HepG2 (cell line): ENCODE measurements around the gene CCDC177. TPM values are rescaled to one million over a fixed set of nuclear protein-coding genes. Genes with fewer than 3 reads are reported as not detected.

Experiments used
- FIP1L1 ChIP-seq: fragments of 200-400 bp; formaldehyde crosslinking; IDR thresholded peaks from 2 replicates; pipeline ENCODE4 v1.6.1; 2018; ENCODE audit warnings: low read depth, mild to moderate bottlenecking, low read length, moderate library complexity, borderline replicate concordance; ENCODE audit not compliant: insufficient read depth
- IRF2 ChIP-seq: IDR thresholded peaks from 2 replicates; pipeline ENCODE4 v1.6.1; 2018; ENCODE audit warnings: missing genetic modification reagents, missing compliant biosample characterization
- MEIS1 ChIP-seq: sonication (generic); formaldehyde crosslinking; IDR thresholded peaks from 2 replicates; pipeline ENCODE4 v1.9.0; 2021; ENCODE audit warnings: mild to moderate bottlenecking, missing genetic modification reagents, moderate library complexity, borderline replicate concordance
- SMAD1 ChIP-seq: sonication (generic); formaldehyde crosslinking; IDR thresholded peaks from 2 replicates; pipeline ENCODE4 v1.4.0; 2020; ENCODE audit warnings: missing genetic modification reagents, low read depth, mild to moderate bottlenecking, borderline replicate concordance
- SPEN ChIP-seq: sonication (generic); formaldehyde crosslinking; IDR thresholded peaks from 2 replicates; pipeline ENCODE4 v1.5.1; 2020; ENCODE audit warnings: low read depth, mild to moderate bottlenecking, missing genetic modification reagents
- TCF12 ChIP-seq, 2 experiments: fragments of 450-650 bp in 1 of 2; sonication (generic) in 1 of 2; formaldehyde crosslinking in 1 of 2; IDR thresholded peaks; 2 replicates each; pipeline versions ENCODE4 v1.6.1 to v1.8.0; 2017 to 2022; ENCODE audit warnings: antibody characterized with exemption in 1 of 2, mild to moderate bottlenecking in 1 of 2, missing genetic modification reagents in 1 of 2, moderate library complexity in 1 of 2
- ZFX ChIP-seq: sonication (generic); formaldehyde crosslinking; IDR thresholded peaks from 2 replicates; pipeline ENCODE4 v1.4.0; 2020; ENCODE audit warnings: mild to moderate bottlenecking, low read depth, missing genetic modification reagents, moderate library complexity
- ZNF138 ChIP-seq: sonication (generic); formaldehyde crosslinking; IDR thresholded peaks from 2 replicates; pipeline ENCODE4 v1.5.0; 2020; ENCODE audit warnings: mild to moderate bottlenecking, low read depth, missing genetic modification reagents
- ZNF496 ChIP-seq: sonication (generic); formaldehyde crosslinking; IDR thresholded peaks from 2 replicates; pipeline ENCODE4 v1.8.1; 2023; ENCODE audit warnings: mild to moderate bottlenecking, moderate library complexity, missing genetic modification reagents; ENCODE audit not compliant: insufficient replicate concordance
- ZNF644 ChIP-seq: IDR thresholded peaks from 2 replicates; pipeline ENCODE4 v1.6.1; 2016; ENCODE audit warnings: low read depth
- ZNF776 ChIP-seq: sonication (generic); formaldehyde crosslinking; IDR thresholded peaks from 2 replicates; pipeline ENCODE4 v1.4.0; 2020; ENCODE audit warnings: mild to moderate bottlenecking, missing genetic modification reagents
- ZNF841 ChIP-seq: sonication (generic); formaldehyde crosslinking; IDR thresholded peaks from 2 replicates; pipeline ENCODE4 v1.8.1; 2023; ENCODE audit warnings: missing genetic modification reagents, borderline replicate concordance
- ZXDC ChIP-seq: sonication (generic); formaldehyde crosslinking; IDR thresholded peaks from 2 replicates; pipeline ENCODE4 v1.5.0; 2020; ENCODE audit warnings: mild to moderate bottlenecking, missing genetic modification reagents
- polyA plus RNA-seq, 8 experiments: library from polyadenylated mRNA; depleted of rRNA in 3 of 8; stranded (reverse) in 7 of 8; unstranded in 1 of 8; fragments of >200 nt; fragmentation: Illumina TruSeq in 4 of 8; extraction: Trizol in 4 of 8; gene quantifications; 2 replicates each; pipeline versions ENCODE4 v1.2.1 to v1.2.3, GENCODE V29; 2011 to 2016; ENCODE audit warnings: low read depth in 4 of 8, missing spikeins in 1 of 8, mixed read lengths in 1 of 8; ENCODE audit not compliant: insufficient read depth in 1 of 8
- total RNA-seq, 5 experiments: library from RNA; depleted of rRNA; stranded (reverse); fragments of >200 nt; fragmentation: Illumina TruSeq; extraction: Trizol; gene quantifications; 2 replicates each; pipeline ENCODE4 v1.2.3, GENCODE V29; 2016; ENCODE audit warnings: low read depth in 1 of 5
- TF ChIP-seq, protein P1 (sequence below): sonication (generic); formaldehyde crosslinking; IDR thresholded peaks from 2 replicates; pipeline ENCODE4 v1.4.0; 2020; ENCODE audit warnings: missing genetic modification reagents
- TF ChIP-seq, protein P2 (sequence below): sonication (generic); formaldehyde crosslinking; IDR thresholded peaks from 2 replicates; pipeline ENCODE4 v1.5.0; 2020; ENCODE audit warnings: missing genetic modification reagents
- TF ChIP-seq, protein P3 (sequence below): IDR thresholded peaks from 2 replicates; pipeline ENCODE4 v1.6.1; 2016; ENCODE audit warnings: missing biosample characterization, missing genetic modification reagents, low read depth
- TF ChIP-seq, protein P4 (sequence below): sonication (generic); formaldehyde crosslinking; IDR thresholded peaks from 2 replicates; pipeline ENCODE4 v1.8.1; 2022; ENCODE audit warnings: low read depth, mild to moderate bottlenecking, missing genetic modification reagents

The CCDC177 gene
- total and polyA plus RNA-seq, 2 of the 13 experiments (the other 11 are each of a cell fraction or from before 2014, with no cell fraction given), result not detected

DNA sequence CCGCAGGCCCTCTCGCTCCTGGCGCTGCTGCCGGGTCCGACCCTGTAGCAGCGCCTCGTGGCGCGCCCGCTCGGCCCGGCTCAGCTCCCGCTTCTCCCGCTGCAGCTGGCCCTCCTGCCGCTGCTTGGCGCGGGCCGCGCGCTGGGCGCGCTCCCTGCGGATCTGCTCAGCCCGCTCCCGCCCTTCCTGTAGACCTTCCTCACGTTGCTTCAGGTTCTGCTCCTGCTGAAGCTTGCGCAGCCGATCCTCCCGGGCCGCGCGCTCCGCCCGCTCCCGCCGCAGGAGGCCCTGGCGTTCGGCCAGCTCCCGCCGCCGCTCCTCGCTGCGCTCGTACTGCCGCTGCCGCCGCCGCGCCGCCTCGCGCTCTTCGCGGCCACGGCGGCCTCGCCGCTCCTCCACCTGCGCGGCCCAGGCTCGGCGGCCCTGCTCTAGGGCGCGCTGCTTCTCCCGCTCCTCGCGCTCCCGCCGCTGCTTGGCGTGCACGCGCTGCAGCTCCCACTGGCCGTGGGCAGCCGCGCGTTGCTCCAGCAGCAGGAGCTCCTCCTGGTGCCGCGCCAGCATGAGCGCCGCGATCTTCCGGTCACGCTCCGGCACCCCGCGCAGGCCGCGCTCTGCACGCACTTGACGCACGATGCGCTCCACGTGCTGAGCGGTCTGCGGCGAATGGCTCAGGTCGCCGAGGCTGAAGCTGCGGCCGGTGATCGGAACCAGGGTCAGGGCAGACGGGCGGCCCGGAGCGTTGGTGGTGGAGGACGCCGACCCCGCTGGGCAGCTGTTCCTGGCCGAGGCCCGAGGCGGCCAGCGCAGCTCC is 2.4 kb downstream of the CCDC177 start (continued):
- TF ChIP-seq ZFX (CRISPR knock-in tag), result peak; percentile 42; the same call in 1 of the 2 replicates
- TF ChIP-seq, protein P1, sequence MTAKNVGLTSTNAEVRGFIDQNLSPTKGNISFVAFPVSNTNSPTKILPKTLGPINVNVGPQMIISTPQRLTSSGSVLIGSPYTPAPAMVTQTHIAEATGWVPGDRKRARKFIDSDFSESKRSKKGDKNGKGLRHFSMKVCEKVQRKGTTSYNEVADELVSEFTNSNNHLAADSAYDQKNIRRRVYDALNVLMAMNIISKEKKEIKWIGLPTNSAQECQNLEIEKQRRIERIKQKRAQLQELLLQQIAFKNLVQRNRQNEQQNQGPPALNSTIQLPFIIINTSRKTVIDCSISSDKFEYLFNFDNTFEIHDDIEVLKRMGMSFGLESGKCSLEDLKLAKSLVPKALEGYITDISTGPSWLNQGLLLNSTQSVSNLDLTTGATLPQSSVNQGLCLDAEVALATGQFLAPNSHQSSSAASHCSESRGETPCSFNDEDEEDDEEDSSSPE (CRISPR knock-in tag), result peak; percentile 45; the same call in 1 of the 2 replicates
- no peak for TF ChIP-seq TCF12 (IDR thresholded peaks at IDR 0.05)
- no peak for TF ChIP-seq TCF12 (CRISPR knock-in tag; IDR thresholded peaks at IDR 0.05)
- TF ChIP-seq IRF2 (CRISPR knock-in tag), result no peak
- TF ChIP-seq SPEN (CRISPR knock-in tag), result 0 out of 2 replicates have a peak, but pooled peaks have one; percentile 22
- no peak for TF ChIP-seq ZXDC
- peak; percentile 52; the same call in 1 of the 2 replicates for TF ChIP-seq ZNF841
- 0 out of 2 replicates have a peak, but pooled peaks have one; percentile 30 for TF ChIP-seq ZNF776 (CRISPR knock-in tag)
- TF ChIP-seq ZNF496, result no peak
- TF ChIP-seq, protein P2, sequence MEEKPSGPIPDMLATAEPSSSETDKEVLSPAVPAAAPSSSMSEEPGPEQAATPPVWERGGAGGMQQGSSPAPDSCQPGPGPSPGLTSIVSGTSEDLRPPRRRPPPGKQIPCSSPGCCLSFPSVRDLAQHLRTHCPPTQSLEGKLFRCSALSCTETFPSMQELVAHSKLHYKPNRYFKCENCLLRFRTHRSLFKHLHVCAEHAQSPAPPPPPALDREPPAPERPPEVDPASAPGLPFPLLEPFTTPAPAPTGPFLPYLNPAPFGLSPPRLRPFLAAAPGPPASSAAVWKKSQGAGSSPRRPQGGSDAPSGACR, result no peak
- TF ChIP-seq ZNF138 (CRISPR knock-in tag), result peak; percentile 59; the same call in 1 of the 2 replicates
- TF ChIP-seq, protein P3, sequence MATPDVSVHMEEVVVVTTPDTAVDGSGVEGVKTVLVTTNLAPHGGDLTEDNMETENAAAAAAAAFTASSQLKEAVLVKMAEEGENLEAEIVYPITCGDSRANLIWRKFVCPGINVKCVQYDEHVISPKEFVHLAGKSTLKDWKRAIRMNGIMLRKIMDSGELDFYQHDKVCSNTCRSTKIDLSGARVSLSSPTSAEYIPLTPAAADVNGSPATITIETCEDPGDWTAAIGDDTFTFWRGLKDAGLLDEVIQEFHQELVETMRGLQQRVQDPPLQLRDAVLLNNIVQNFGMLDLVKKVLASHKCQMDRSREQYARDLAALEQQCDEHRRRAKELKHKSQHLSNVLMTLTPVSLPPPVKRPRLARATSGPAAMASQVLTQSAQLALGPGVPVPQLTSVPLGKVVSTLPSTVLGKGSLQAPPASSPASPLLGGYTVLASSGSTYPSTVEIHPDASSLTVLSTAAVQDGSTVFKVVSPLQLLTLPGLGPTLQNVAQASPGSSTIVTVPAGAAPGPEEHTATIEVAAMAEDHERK (CRISPR knock-in tag), result no peak
- no peak for TF ChIP-seq FIP1L1
- no peak for TF ChIP-seq SMAD1 (CRISPR knock-in tag)
- TF ChIP-seq, protein P4, sequence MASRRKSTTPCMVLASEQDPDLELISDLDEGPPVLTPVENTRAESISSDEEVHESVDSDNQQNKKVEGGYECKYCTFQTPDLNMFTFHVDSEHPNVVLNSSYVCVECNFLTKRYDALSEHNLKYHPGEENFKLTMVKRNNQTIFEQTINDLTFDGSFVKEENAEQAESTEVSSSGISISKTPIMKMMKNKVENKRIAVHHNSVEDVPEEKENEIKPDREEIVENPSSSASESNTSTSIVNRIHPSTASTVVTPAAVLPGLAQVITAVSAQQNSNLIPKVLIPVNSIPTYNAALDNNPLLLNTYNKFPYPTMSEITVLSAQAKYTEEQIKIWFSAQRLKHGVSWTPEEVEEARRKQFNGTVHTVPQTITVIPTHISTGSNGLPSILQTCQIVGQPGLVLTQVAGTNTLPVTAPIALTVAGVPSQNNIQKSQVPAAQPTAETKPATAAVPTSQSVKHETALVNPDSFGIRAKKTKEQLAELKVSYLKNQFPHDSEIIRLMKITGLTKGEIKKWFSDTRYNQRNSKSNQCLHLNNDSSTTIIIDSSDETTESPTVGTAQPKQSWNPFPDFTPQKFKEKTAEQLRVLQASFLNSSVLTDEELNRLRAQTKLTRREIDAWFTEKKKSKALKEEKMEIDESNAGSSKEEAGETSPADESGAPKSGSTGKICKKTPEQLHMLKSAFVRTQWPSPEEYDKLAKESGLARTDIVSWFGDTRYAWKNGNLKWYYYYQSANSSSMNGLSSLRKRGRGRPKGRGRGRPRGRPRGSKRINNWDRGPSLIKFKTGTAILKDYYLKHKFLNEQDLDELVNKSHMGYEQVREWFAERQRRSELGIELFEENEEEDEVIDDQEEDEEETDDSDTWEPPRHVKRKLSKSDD (CRISPR knock-in tag), result peak; percentile 75; the same call in 1 of the 2 replicates
- no peak for TF ChIP-seq ZNF644 (CRISPR knock-in tag)
- TF ChIP-seq MEIS1 (CRISPR knock-in tag), result no peak
